GM23338 (cell line): Measurements from ENCODE around the gene CHORDC1.
"Not testable (repeated sequence)": the region's sequence is repeated elsewhere in the genome, so short reads cannot be mapped to it uniquely, and the experiment has no call there.

Experiments
- CREB1 ChIP-seq: fragments of 250-450 bp; sonication (Bioruptor Pico); IDR thresholded peaks from 2 replicates; pipeline ENCODE4 v1.5.0; 2020; ENCODE audit warnings: low read depth, mild to moderate bottlenecking, moderate library complexity
- CTCF ChIP-seq, 2 experiments: fragments of 200-600 bp in 1 of 2; sonication (generic) in 1 of 2; conservative IDR thresholded peaks; 2 replicates each; pipeline versions ENCODE4 v1.5.1 to v1.6.1; 2016 to 2017; ENCODE audit warnings: antibody characterized with exemption in 2 of 2, low read depth in 2 of 2, mild to moderate bottlenecking in 2 of 2, moderate library complexity in 1 of 2
- ETS1 ChIP-seq: IDR thresholded peaks from 2 replicates; pipeline ENCODE4 v1.6.1; 2016; ENCODE audit warnings: antibody characterized with exemption
- EZH2 ChIP-seq: fragments of 200-600 bp; sonication (generic); IDR thresholded peaks from one replicate; pipeline ENCODE4 v1.8.0; 2017; ENCODE audit warnings: antibody characterized with exemption, mild to moderate bottlenecking, low read depth; ENCODE audit not compliant: unreplicated experiment
- EZH2phosphoT487 ChIP-seq: fragments of 200-600 bp; sonication (generic); IDR thresholded peaks from one replicate; pipeline ENCODE4 v1.8.1; 2018; ENCODE audit warnings: antibody characterized with exemption; ENCODE audit not compliant: unreplicated experiment
- JUNB ChIP-seq: IDR thresholded peaks from one replicate; pipeline ENCODE4 v1.6.1; 2016; ENCODE audit warnings: antibody characterized with exemption; ENCODE audit not compliant: unreplicated experiment
- POLR2AphosphoS5 ChIP-seq: IDR thresholded peaks from 2 replicates; pipeline ENCODE4 v1.6.1; 2016; ENCODE audit warnings: antibody characterized with exemption, low read depth
- REST ChIP-seq: IDR thresholded peaks from one replicate; pipeline ENCODE4 v1.6.1; 2018; ENCODE audit warnings: antibody characterized with exemption; ENCODE audit not compliant: unreplicated experiment
- STAT1 ChIP-seq: IDR thresholded peaks from one replicate; pipeline ENCODE4 v1.6.1; 2016; ENCODE audit warnings: antibody characterized with exemption; ENCODE audit not compliant: unreplicated experiment
- ZNF114 ChIP-seq: fragments of 250-450 bp; sonication (Bioruptor Pico); IDR thresholded peaks from 2 replicates; pipeline ENCODE4 v1.5.0; 2020; ENCODE audit warnings: mild to moderate bottlenecking, moderate library complexity
- ZNF331 ChIP-seq: fragments of 250-450 bp; sonication (Bioruptor Pico); IDR thresholded peaks from 2 replicates; pipeline ENCODE4 v1.5.0; 2020; ENCODE audit warnings: low read depth, mild to moderate bottlenecking, moderate library complexity
- ZNF462 ChIP-seq: fragments of 250-450 bp; sonication (Bioruptor Pico); IDR thresholded peaks from 2 replicates; pipeline ENCODE4 v1.5.0; 2020; ENCODE audit warnings: mild to moderate bottlenecking, moderate library complexity

GRCh38 chr11:90166982-90167573, 55.8 kb downstream of the CHORDC1 start:
- not testable (repeated sequence) for TF ChIP-seq CTCF (conservative IDR thresholded peaks at IDR 0.05; ENCODE audit: low read depth in 2 of 2); EZH2; POLR2AphosphoS5; REST; EZH2phosphoT487; ZNF114 (CRISPR knock-in tag); ZNF462 (CRISPR knock-in tag); JUNB; CREB1 (CRISPR knock-in tag); STAT1; ETS1; ZNF331 (CRISPR knock-in tag)
